Small intestine (tissue), 7 donors: ENCODE results near the gene SLC7A9. TPM values are rescaled to one million over a fixed set of nuclear protein-coding genes. Genes with fewer than 3 reads are reported as not detected.

Experiments
- DNase-seq, 2 donors: peaks; one replicate each; pipeline versions ENCODE4 v3.0.0 to v3.0.0-alpha.2; 2013
- FAIRE-seq: peaks from 2 replicates; lab custom pipeline; 2012; peaks lifted over from hg19 to GRCh38; lab: Jason Lieb, UNC
- H3K27ac ChIP-seq, 3 donors: one replicate each; pipeline ENCODE4 v1.5.1; 2013; ENCODE audit warnings: low read length in 2 of 3, mild to moderate bottlenecking in 2 of 3, control low read depth in 1 of 3, inconsistent platforms in 1 of 3, low read depth in 1 of 3, moderate library complexity in 1 of 3
- H3K27me3 ChIP-seq, 3 donors: one replicate each; pipeline ENCODE4 v1.6.1; 2013; ENCODE audit warnings: low read length in 3 of 3, inconsistent platforms in 1 of 3; ENCODE audit not compliant: control insufficient read depth in 3 of 3, insufficient read depth in 3 of 3
- H3K36me3 ChIP-seq, 3 donors: one replicate each; pipeline ENCODE4 v1.6.1; 2013; ENCODE audit warnings: low read length in 3 of 3, inconsistent platforms in 1 of 3, low read depth in 1 of 3, mild to moderate bottlenecking in 1 of 3, moderate library complexity in 1 of 3; ENCODE audit not compliant: control insufficient read depth in 3 of 3, insufficient read depth in 2 of 3
- H3K4me1 ChIP-seq, 3 donors: one replicate each; pipeline ENCODE4 v1.6.1; 2013; ENCODE audit warnings: low read length in 2 of 3, inconsistent platforms in 1 of 3, low read depth in 1 of 3, mild to moderate bottlenecking in 1 of 3, moderate library complexity in 1 of 3; ENCODE audit not compliant: control insufficient read depth in 3 of 3, insufficient read depth in 2 of 3
- H3K4me3 ChIP-seq, 3 donors: one replicate each; pipeline ENCODE4 v1.5.1; 2013; ENCODE audit warnings: low read length in 3 of 3, control low read depth in 1 of 3, inconsistent platforms in 1 of 3, low read depth in 1 of 3, mild to moderate bottlenecking in 1 of 3, moderate library complexity in 1 of 3
- H3K9me3 ChIP-seq, 2 donors: one replicate each; pipeline ENCODE4 v1.6.1; 2013; ENCODE audit warnings: low read depth in 1 of 2, low read length in 1 of 2; ENCODE audit not compliant: control insufficient read depth in 2 of 2, insufficient read depth in 1 of 2
- WGBS, 3 donors: extraction: QIAGEN DNeasy Blood & Tissue Kit; methylation state at CpG; one replicate each; pipeline ENCODE4 v1.1.7; 2013; 5-methylcytosine and 5-hydroxymethylcytosine counted together
- polyA plus RNA-seq, 4 donors: library from polyadenylated mRNA; stranded (reverse) in 3 of 4; unstranded in 1 of 4; fragments of 200-250 nt in 3 of 4; fragments of 120-200 nt in 1 of 4; gene quantifications; one replicate each; pipeline versions ENCODE4 v1.2.1 to v1.2.3, GENCODE V29; 2013
- donor health status: healthy with polysubstance abuse.
- donor health status: control.
- donor health status: control.
- donor health status: Bipolar disorder and iron deficiency.
- donor health status: healthy.

The SLC7A9 gene
- polyA plus RNA-seq, 4 donors: 20.8 to 176 (median 50.9) TPM

GRCh38 chr19:32817569-32818476 lies 51.7 kb downstream of the SLC7A9 start:
- H3K4me3 ChIP-seq: no peak overlapping the region
- H3K27me3 ChIP-seq: no peaks in the 10 kb centered on the region
- H3K4me1 ChIP-seq: peaks cover 0 to 7% (median 0%) of the 10 kb centered on the region in 3 donors
- FAIRE-seq (no peak), DNase-seq (peak; percentile 53 to 88)
- 35 to 67% (median 46%) methylated on average over 17 of the region's 17 CpGs for WGBS, 3 donors
- no peaks in the 10 kb centered on the region for H3K9me3 ChIP-seq
- H3K27ac ChIP-seq: no peak overlapping the region
- no peaks in the 10 kb centered on the region for H3K36me3 ChIP-seq

- Histone ChIP-seq H3K4me1 (peaks cover 0 to 7% (median 0%) of the 10 kb centered on the region in 3 donors), H3K27me3 (no peaks in the 10 kb centered on the region), H3K4me3 (no peak overlapping the region), H3K9me3 (no peaks in the 10 kb centered on the region), H3K36me3 (no peaks in the 10 kb centered on the region), H3K27ac (no peak overlapping the region)
- no peak for DNase-seq
- FAIRE-seq: no peak
- 76 to 96% (median 89%) methylated on average over 7 of the region's 7 CpGs for WGBS, 3 donors
Measured at GRCh38 chr19:32816555-32817099, 52.9 kb downstream of the SLC7A9 start.

GRCh38 chr19:32814624-32815023 lies 54.9 kb downstream of the SLC7A9 start:
- FAIRE-seq: no peak
- Histone ChIP-seq H3K9me3 (no peaks in the 10 kb centered on the region), H3K36me3 (no peaks in the 10 kb centered on the region), H3K4me3 (no peak overlapping the region), H3K27ac (no peak overlapping the region), H3K4me1 (peaks cover 0 to 7% (median 2%) of the 10 kb centered on the region in 3 donors), H3K27me3 (no peaks in the 10 kb centered on the region)
- DNase-seq: no peak
- WGBS, 3 donors: 76 to 86% (median 77%) methylated on average over 6 of the region's 6 CpGs

GRCh38 chr19:32813862-32814425 lies 55.6 kb downstream of the SLC7A9 start:
- Histone ChIP-seq H3K27ac (no peak overlapping the region), H3K36me3 (no peaks in the 10 kb centered on the region), H3K27me3 (no peaks in the 10 kb centered on the region), H3K9me3 (no peaks in the 10 kb centered on the region), H3K4me3 (no peak overlapping the region), H3K4me1 (peaks cover 0 to 7% (median 2%) of the 10 kb centered on the region in 3 donors)
- no peak for FAIRE-seq
- no peak for DNase-seq
- 56 to 59% (median 58%) methylated on average over 15 of the region's 15 CpGs for WGBS, 3 donors

GRCh38 chr19:32812571-32812970 lies 57.0 kb downstream of the SLC7A9 start:
- Histone ChIP-seq H3K36me3 (no peaks in the 10 kb centered on the region), H3K27ac (no peak overlapping the region), H3K27me3 (no peaks in the 10 kb centered on the region), H3K4me1 (peaks cover 0 to 3% (median 2%) of the 10 kb centered on the region in 3 donors), H3K4me3 (no peak overlapping the region), H3K9me3 (no peaks in the 10 kb centered on the region)
- DNase-seq (no peak), FAIRE-seq (no peak)
- 60 to 90% (median 81%) methylated on average over 3 of the region's 3 CpGs for WGBS, 3 donors

GRCh38 chr19:32812036-32812435 lies 57.5 kb downstream of the SLC7A9 start:
- no peaks in the 10 kb centered on the region for H3K9me3 ChIP-seq
- WGBS, 3 donors: 60 to 88% (median 82%) methylated on average over 10 of the region's 10 CpGs
- no peak for DNase-seq

GRCh38 chr19:32811151-32811550 lies 58.4 kb downstream of the SLC7A9 start:
- Histone ChIP-seq H3K4me3 (no peak overlapping the region), H3K27me3 (no peaks in the 10 kb centered on the region), H3K4me1 (peaks cover 0 to 2% (median 0%) of the 10 kb centered on the region in 3 donors), H3K27ac (no peak overlapping the region), H3K9me3 (no peaks in the 10 kb centered on the region), H3K36me3 (no peaks in the 10 kb centered on the region)
- no peak for DNase-seq
- FAIRE-seq: no peak
- WGBS, 3 donors: 87 to 91% (median 89%) methylated on average over 11 of the region's 11 CpGs

More at GRCh38 chr19:32812036-32812435, 57.5 kb downstream of the SLC7A9 start:
- no peaks in the 10 kb centered on the region for H3K36me3 ChIP-seq
- no peak overlapping the region for H3K27ac ChIP-seq
- H3K4me1 ChIP-seq: peaks cover 0 to 2% (median 0%) of the 10 kb centered on the region in 3 donors
- FAIRE-seq: no peak
- H3K4me3 ChIP-seq: no peak overlapping the region
- H3K27me3 ChIP-seq: no peaks in the 10 kb centered on the region

- no peaks in the 10 kb centered on the region for H3K9me3 ChIP-seq
- no peaks in the 10 kb centered on the region for H3K36me3 ChIP-seq
- WGBS, 3 donors: 55 to 75% (median 56%) methylated on average over 9 of the region's 9 CpGs
- DNase-seq (no peak), FAIRE-seq (no peak)
- H3K27me3 ChIP-seq: no peaks in the 10 kb centered on the region
- H3K27ac ChIP-seq: no peak overlapping the region
- H3K4me1 ChIP-seq: peaks cover 0 to 2% (median 0%) of the 10 kb centered on the region in 3 donors
- H3K4me3 ChIP-seq: no peak overlapping the region
Measured at GRCh38 chr19:32810452-32810851, 59.1 kb downstream of the SLC7A9 start.
